ENCODE data around the gene HDAC10.

- TF ChIP-seq CTCF (IDR thresholded peaks at IDR 0.05) (no peak), POLR2A (IDR thresholded peaks at IDR 0.05) (no peak)
Observed at GRCh38 chr22:50197856-50198623, 53.0 kb downstream of the HDAC10 start.

All from body of pancreas (tissue), 4 donors.